GM18951 (cell line): ENCODE data around the gene STPG1.

Experiments
- POLR2A ChIP-seq: IDR thresholded peaks from 4 replicates; pipeline ENCODE4 v1.6.1; 2011; ENCODE audit warnings: mild to moderate bottlenecking; ENCODE audit not compliant: insufficient read length, insufficient read depth; ENCODE audit errors: extremely low read depth
- in situ Hi-C: fragments of 300-500 bp; cut with MboI; formaldehyde crosslinking; loops from one replicate; pipeline ENCODE4 v1.12.0; 2022; ENCODE audit warnings: low sequenced_read_pairs, mixed read lengths, inconsistent platforms; ENCODE audit not compliant: unreplicated experiment

The STPG1 gene

GRCh38 chr1:24363994-24364393 lies 49.6 kb downstream of the STPG1 start:
- no peak for TF ChIP-seq POLR2A
- in situ Hi-C loops, result no loop called here

- in situ Hi-C loops, result no loop called here
These were observed 50.5 kb downstream of the STPG1 start for GRCh38 chr1:24362982-24363614.

GRCh38 chr1:24362396-24362795 lies 51.2 kb downstream of the STPG1 start:
- no peak for TF ChIP-seq POLR2A
- in situ Hi-C loops, result no loop called here

More at GRCh38 chr1:24362982-24363614, 50.5 kb downstream of the STPG1 start:
- TF ChIP-seq POLR2A, result no peak

GRCh38 chr1:24361811-24362210 lies 51.8 kb downstream of the STPG1 start:
- in situ Hi-C loops, result no loop called here
- no peak for TF ChIP-seq POLR2A

- no peak for TF ChIP-seq POLR2A
- in situ Hi-C loops, result no loop called here
These were observed 52.9 kb downstream of the STPG1 start for GRCh38 chr1:24360681-24361080.

GRCh38 chr1:24357038-24357437 lies 56.5 kb downstream of the STPG1 start:
- TF ChIP-seq POLR2A, result no peak
- in situ Hi-C loops, result no loop called here

GRCh38 chr1:24355466-24355865 lies 58.1 kb downstream of the STPG1 start:
- in situ Hi-C loops, result no loop called here

GRCh38 chr1:24353292-24353891 lies 60.2 kb downstream of the STPG1 start:
- in situ Hi-C loops, result no loop called here
- no peak for TF ChIP-seq POLR2A

More at GRCh38 chr1:24355466-24355865, 58.1 kb downstream of the STPG1 start:
- TF ChIP-seq POLR2A, result no peak

GRCh38 chr1:24351918-24352627 lies 61.5 kb downstream of the STPG1 start:
- in situ Hi-C loops, result no loop called here

GRCh38 chr1:24351247-24351646 lies 62.3 kb downstream of the STPG1 start:
- no peak for TF ChIP-seq POLR2A
- in situ Hi-C loops, result no loop called here

More at GRCh38 chr1:24351918-24352627, 61.5 kb downstream of the STPG1 start:
- TF ChIP-seq POLR2A, result no peak

GRCh38 chr1:24349891-24350290 lies 63.7 kb downstream of the STPG1 start:
- no peak for TF ChIP-seq POLR2A
- in situ Hi-C loops, result no loop called here

GRCh38 chr1:24348196-24348595 lies 65.4 kb downstream of the STPG1 start:
- TF ChIP-seq POLR2A, result no peak
- in situ Hi-C loops, result no loop called here

GRCh38 chr1:24347159-24347934 lies 66.2 kb downstream of the STPG1 start:
- in situ Hi-C loops, result no loop called here
- no peak for TF ChIP-seq POLR2A
